Fibroblast of lung (primary cell): ENCODE measurements around the gene CACNB2. TPM values are rescaled to one million over a fixed set of nuclear protein-coding genes. Genes with fewer than 3 reads are reported as not detected.

Experiments used
- DNase-seq, 2 donors: peaks; one replicate each; pipeline versions ENCODE4 v3.0.0 to v3.0.0-alpha.2; 2010; ENCODE audit warnings: low read depth in 2 of 2
- H2AFZ ChIP-seq: 2 replicates; pipeline ENCODE4 v1.5.1; 2012; ENCODE audit warnings: low read length, control low read depth, inconsistent platforms
- H3K27ac ChIP-seq: 2 replicates; pipeline ENCODE4 v1.5.1; 2011; ENCODE audit warnings: low read length, control low read depth; ENCODE audit not compliant: insufficient read depth
- H3K27me3 ChIP-seq: 2 replicates; pipeline ENCODE4 v1.5.1; 2011; ENCODE audit warnings: mild to moderate bottlenecking, low read length; ENCODE audit not compliant: control insufficient read depth, insufficient read depth
- H3K36me3 ChIP-seq: 2 replicates; pipeline ENCODE4 v1.5.1; 2011; ENCODE audit warnings: low read length; ENCODE audit not compliant: control insufficient read depth, insufficient read depth
- H3K4me1 ChIP-seq: 2 replicates; pipeline ENCODE4 v1.5.1; 2011; ENCODE audit warnings: low read length; ENCODE audit not compliant: control insufficient read depth, insufficient read depth; ENCODE audit errors: extremely low read depth
- H3K4me2 ChIP-seq: 2 replicates; pipeline ENCODE4 v1.5.1; 2011; ENCODE audit warnings: low read length, control low read depth; ENCODE audit not compliant: insufficient read depth; ENCODE audit errors: extremely low read depth
- H3K4me3 ChIP-seq, 4 experiments: fragments of 200-600 bp in 1 of 4; sonication (generic) in 1 of 4; replicated peaks in 1 of 4; 2 replicates each; pipeline ENCODE4 v1.5.1; 2011 to 2016; ENCODE audit warnings: low read length in 4 of 4, low read depth in 3 of 4, mild to moderate bottlenecking in 3 of 4, control low read depth in 2 of 4, inconsistent platforms in 1 of 4, mixed read lengths in 1 of 4; ENCODE audit not compliant: insufficient read depth in 1 of 4; ENCODE audit errors: control extremely low read depth in 1 of 4
- H3K79me2 ChIP-seq: 2 replicates; pipeline ENCODE4 v1.5.1; 2012; ENCODE audit warnings: mild to moderate bottlenecking, low read length, inconsistent platforms; ENCODE audit not compliant: control insufficient read depth, insufficient read depth
- H3K9ac ChIP-seq: 2 replicates; pipeline ENCODE4 v1.5.1; 2011; ENCODE audit warnings: mild to moderate bottlenecking, low read length, control low read depth; ENCODE audit not compliant: insufficient read depth
- H3K9me3 ChIP-seq: 2 replicates; pipeline ENCODE4 v1.5.1; 2012; ENCODE audit warnings: low read depth, low read length; ENCODE audit not compliant: control insufficient read depth, insufficient read depth
- H4K20me1 ChIP-seq: 2 replicates; pipeline ENCODE4 v1.5.1; 2011; ENCODE audit warnings: low read length; ENCODE audit not compliant: control insufficient read depth, insufficient read depth; ENCODE audit errors: extremely low read depth
- CTCF ChIP-seq, 2 donors: IDR thresholded peaks in 1 of 2; conservative IDR thresholded peaks in 1 of 2; 1 replicate in 1 of 2; 2 replicates in 1 of 2; pipeline ENCODE4 v1.5.1; 2011 to 2012; ENCODE audit warnings: low read length in 2 of 2, control low read depth in 1 of 2, inconsistent platforms in 1 of 2, low read depth in 1 of 2, mild to moderate bottlenecking in 1 of 2
- EZH2 ChIP-seq: IDR thresholded peaks from 2 replicates; pipeline ENCODE4 v1.5.1; 2012; ENCODE audit warnings: low read length, control low read depth, mild to moderate bottlenecking; ENCODE audit errors: missing control alignments
- polyA plus RNA-seq, 2 donors: library from polyadenylated mRNA; depleted of rRNA in 1 of 2; stranded (reverse) in 1 of 2; unstranded in 1 of 2; fragments of >200 nt; gene quantifications; 2 replicates each; pipeline ENCODE4 v1.2.1, GENCODE V29; 2011 to 2012; ENCODE audit warnings: missing spikeins in 1 of 2
- total RNA-seq: library from RNA; depleted of rRNA; stranded (reverse); fragments of >200 nt; gene quantifications from 2 replicates; pipeline ENCODE4 v1.2.1, GENCODE V29; 2014

CACNB2 gene
- total and polyA plus RNA-seq, 2 donors (not counting 1 experiment from before 2014, with no cell fraction given), result 0.66 to 0.70 TPM

DNA sequence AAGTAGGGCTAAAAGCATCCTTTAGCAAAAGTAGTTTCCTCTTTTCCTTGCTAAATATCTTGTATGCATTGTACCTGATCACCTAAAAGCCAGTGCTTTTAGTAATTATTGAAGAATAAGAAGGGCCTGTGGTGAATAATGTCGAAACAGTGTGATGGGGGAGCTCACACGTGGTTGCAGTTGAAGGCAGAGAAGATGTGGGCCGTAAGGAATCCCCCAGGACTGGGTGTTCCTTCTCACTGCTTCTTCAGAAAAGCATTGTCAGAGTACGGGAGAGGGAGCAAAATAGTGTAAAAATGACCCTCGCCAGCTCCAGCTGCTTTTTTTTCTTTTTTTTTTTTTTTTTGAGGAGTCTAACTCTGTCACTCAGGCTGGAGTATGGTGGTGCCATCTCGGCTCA, 310.1 kb downstream of the CACNB2 start:
- H3K27me3 ChIP-seq, result no peaks in the 10 kb centered on the region
- H3K79me2 ChIP-seq, result no peaks in the 10 kb centered on the region
- TF ChIP-seq CTCF (conservative IDR thresholded peaks at IDR 0.05 in 1 of 2, IDR thresholded peaks at IDR 0.05 in 1 of 2; ENCODE audit: low read depth in 1 of 2, low read length in 2 of 2) (no peak), EZH2 (no peak)
- H3K4me3 ChIP-seq, result no peak overlapping the region
- H3K36me3 ChIP-seq, result no peaks in the 10 kb centered on the region
- no peak overlapping the region for H2AFZ ChIP-seq
- H3K27ac ChIP-seq, result no peak overlapping the region
- no peaks in the 10 kb centered on the region for H4K20me1 ChIP-seq
- DNase-seq, result no peak
- no peaks in the 10 kb centered on the region for H3K4me1 ChIP-seq
- H3K9ac ChIP-seq, result no peak overlapping the region
- no peaks in the 10 kb centered on the region for H3K9me3 ChIP-seq
- no peak overlapping the region for H3K4me2 ChIP-seq

DNA sequence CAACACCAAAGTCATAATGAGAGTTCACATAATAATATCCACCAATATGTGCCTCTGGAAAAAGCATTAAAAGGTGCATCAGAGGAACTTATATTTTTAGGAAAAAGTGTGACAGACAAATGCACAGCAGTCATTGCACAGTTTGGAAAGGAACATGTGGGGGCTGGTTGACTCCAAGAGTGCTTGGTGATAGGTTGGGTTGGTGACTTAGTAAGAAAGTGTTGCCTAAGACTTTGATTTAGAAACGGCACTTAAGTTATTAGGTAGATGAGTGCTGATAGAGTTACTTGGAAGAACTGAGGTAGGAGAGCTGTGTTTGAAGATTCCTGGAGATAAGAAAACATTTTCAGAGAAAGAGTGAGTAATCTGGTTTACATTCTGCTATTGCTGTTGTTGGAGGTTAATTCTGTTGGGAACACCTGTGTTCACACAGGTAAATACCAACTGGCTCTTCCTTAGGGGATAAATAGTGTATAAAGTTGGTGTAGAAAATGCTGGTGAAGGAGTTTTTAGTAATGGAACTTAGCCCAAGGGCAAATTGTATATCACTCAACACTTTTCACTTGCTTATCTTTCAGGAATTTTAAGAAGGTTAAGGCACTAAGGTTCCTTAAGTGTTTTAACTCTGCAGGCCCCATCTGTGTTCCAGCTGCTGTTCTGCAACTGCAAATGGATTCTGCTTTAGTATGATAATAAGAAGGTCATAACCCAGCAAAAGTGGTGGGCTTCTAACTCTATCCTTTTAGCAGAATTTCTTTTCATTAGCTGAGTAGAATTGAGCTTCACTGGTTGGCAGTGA, 315.1 kb downstream of the CACNB2 start:
- no peaks in the 10 kb centered on the region for H3K79me2 ChIP-seq
- DNase-seq, result no peak
- H4K20me1 ChIP-seq, result no peaks in the 10 kb centered on the region
- H3K27ac ChIP-seq, result no peak overlapping the region
- H3K4me1 ChIP-seq, result no peaks in the 10 kb centered on the region
- H3K4me3 ChIP-seq, result no peak overlapping the region
- no peaks in the 10 kb centered on the region for H3K9me3 ChIP-seq
- no peak overlapping the region for H3K4me2 ChIP-seq
- no peaks in the 10 kb centered on the region for H3K36me3 ChIP-seq
- TF ChIP-seq EZH2 (no peak), CTCF (conservative IDR thresholded peaks at IDR 0.05 in 1 of 2, IDR thresholded peaks at IDR 0.05 in 1 of 2; ENCODE audit: low read depth in 1 of 2, low read length in 2 of 2) (no peak)
- no peaks in the 10 kb centered on the region for H3K27me3 ChIP-seq
- H2AFZ ChIP-seq, result no peak overlapping the region
- H3K9ac ChIP-seq, result no peak overlapping the region

DNA sequence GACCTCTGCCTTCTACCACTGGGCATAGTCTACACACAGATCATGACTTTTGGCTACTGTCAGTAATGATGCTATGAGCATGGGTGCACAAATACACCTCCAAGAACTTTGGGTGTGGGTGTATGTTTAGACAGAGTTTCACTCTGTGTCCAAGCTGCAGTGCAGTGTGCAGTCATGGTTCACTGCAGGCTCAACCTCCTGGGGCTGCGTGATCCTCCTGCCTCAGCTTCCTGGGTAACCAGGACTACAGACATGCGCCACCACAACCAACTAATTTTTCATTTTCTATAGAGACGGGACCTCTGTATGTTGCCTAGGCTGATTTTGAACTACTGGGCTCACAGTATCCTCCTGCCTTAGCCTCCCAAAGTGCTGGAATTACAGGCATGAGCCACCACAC, 316.8 kb downstream of the CACNB2 start:
- no peaks in the 10 kb centered on the region for H3K79me2 ChIP-seq
- no peaks in the 10 kb centered on the region for H3K27me3 ChIP-seq
- no peak overlapping the region for H2AFZ ChIP-seq
- no peaks in the 10 kb centered on the region for H4K20me1 ChIP-seq
- H3K9ac ChIP-seq, result no peak overlapping the region
- H3K4me2 ChIP-seq, result no peak overlapping the region
- no peaks in the 10 kb centered on the region for H3K36me3 ChIP-seq
- no peaks in the 10 kb centered on the region for H3K4me1 ChIP-seq
- no peak for TF ChIP-seq EZH2
- no peak for TF ChIP-seq CTCF (conservative IDR thresholded peaks at IDR 0.05 in 1 of 2, IDR thresholded peaks at IDR 0.05 in 1 of 2; ENCODE audit: low read depth in 1 of 2, low read length in 2 of 2)
- no peak for DNase-seq
- H3K27ac ChIP-seq, result no peak overlapping the region
- no peak overlapping the region for H3K4me3 ChIP-seq
- H3K9me3 ChIP-seq, result no peaks in the 10 kb centered on the region
